ENCODE data around the gene ZRANB1.

DNA sequence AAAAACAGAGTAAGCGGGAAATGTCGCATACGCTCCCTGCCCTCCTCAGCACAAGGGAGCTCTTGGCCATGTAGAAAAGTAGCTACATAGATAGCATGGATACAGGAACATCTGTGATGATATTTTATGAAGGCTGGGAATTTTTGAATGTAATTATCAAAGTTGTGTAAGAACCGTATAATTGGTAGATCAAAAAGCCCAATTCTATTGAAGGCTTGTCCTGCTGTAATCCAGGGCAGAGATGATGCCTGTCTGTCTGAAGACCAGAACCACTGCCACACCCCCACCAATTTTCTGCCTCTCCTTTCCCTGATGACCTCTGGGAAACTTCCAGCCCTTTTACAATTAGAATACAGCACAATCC, 51.4 kb downstream of the ZRANB1 start:
- TF ChIP-seq, protein P1, sequence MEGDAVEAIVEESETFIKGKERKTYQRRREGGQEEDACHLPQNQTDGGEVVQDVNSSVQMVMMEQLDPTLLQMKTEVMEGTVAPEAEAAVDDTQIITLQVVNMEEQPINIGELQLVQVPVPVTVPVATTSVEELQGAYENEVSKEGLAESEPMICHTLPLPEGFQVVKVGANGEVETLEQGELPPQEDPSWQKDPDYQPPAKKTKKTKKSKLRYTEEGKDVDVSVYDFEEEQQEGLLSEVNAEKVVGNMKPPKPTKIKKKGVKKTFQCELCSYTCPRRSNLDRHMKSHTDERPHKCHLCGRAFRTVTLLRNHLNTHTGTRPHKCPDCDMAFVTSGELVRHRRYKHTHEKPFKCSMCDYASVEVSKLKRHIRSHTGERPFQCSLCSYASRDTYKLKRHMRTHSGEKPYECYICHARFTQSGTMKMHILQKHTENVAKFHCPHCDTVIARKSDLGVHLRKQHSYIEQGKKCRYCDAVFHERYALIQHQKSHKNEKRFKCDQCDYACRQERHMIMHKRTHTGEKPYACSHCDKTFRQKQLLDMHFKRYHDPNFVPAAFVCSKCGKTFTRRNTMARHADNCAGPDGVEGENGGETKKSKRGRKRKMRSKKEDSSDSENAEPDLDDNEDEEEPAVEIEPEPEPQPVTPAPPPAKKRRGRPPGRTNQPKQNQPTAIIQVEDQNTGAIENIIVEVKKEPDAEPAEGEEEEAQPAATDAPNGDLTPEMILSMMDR (IDR thresholded peaks at IDR 0.05): no peak
- TF ChIP-seq EZH2phosphoT487 (IDR thresholded peaks at IDR 0.05): no peak
- TF ChIP-seq EZH2 (IDR thresholded peaks at IDR 0.05): no peak

Measured in neural progenitor cell (in vitro differentiated cells).